GM04503 (cell line): Measurements from ENCODE around the gene PHIP.
"Not testable (repeated sequence)": the region's sequence is repeated elsewhere in the genome, so short reads cannot be mapped to it uniquely, and the experiment has no call there.

Experiments
- DNase-seq: peaks from one replicate; pipeline ENCODE4 v3.0.0-alpha.2; 2012; ENCODE audit warnings: low read depth

PHIP gene

DNA sequence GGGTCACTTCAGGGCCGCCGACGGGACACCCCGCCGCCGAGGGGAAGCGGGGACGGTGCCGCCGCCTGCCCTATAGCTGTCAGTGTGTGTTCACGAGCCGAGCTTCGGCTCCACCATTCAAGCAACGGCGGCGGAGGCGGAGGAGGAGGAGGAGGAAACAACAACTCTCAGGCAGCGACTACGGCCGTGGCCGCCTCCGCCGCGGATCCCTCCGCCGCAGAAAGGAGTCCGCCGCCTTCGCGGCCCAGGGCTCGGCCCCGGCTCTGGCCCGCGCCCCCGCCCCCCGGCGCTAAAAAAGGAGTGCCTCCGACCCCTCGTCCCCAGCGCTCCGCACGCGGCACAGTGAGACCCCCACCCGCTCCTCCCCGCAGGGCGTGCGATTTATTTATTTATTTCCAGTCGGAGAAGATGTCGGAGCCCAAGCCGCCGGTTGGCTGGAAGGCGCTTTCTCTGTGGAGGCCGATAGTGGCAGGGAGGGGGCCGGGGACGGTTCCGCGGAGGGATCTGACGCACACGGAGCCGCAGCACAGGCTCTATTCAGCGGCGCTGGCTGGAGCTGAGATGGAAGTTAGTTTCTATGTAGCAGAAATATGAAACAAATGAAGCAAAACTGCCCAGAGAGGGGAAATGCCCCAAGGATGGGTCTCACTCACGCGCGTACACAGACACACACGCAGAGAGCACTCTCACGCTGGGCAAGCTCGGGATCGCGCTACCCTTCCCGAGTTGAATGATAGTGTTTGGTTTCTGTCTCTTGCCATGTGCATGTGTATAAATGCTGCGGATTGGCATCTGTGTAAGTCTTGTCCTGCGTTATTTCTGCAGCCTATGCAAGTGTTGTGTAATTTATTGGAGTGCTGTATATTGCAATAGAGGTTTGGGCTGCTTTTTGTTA lies at the start of gene PHIP:
Gene PHIP, minus strand, starts transcription at position 180 of the 895 bp plus-strand sequence. CDS start 186 bp downstream, outside the sequence.
- peak; percentile 82 for DNase-seq

GRCh38 chr6:79127660-79128059 lies 49.6 kb upstream of the PHIP start:
- no peak for DNase-seq

- no peak for DNase-seq
Observed at GRCh38 chr6:79119217-79119616, 41.2 kb upstream of the PHIP start.

- DNase-seq = no peak
Observed at GRCh38 chr6:79117752-79118151, 39.7 kb upstream of the PHIP start.

DNA sequence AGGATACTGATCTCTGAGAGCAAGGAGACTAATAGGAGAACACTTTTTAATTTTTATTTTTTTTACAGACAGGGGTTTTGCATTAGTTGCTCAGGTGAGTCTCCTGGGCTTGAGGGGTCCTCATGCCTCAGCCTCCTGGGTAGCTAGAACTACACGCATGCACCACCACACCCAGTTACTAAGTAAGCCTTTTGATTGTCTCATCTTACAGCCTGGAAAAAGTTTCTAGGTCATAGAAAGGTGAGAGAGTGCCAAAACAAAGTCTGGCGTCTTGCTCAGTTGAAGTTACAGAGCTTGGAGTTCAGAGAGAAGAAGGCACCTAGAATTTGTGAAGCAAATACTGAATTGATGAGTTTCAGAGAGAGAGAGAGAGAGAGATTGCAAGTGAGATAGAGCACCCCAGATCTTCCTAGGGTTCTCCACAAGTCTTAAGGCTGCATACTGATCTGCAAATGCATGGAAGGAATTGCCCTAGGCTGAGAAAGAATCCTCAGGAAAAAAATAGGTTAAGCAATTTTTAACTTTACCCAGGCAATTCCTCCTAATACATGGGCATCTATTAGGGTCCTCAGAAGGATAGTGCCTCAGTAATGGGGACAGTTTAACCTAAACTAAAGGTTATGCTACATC lies 37.6 kb upstream of the PHIP start:
- no peak for DNase-seq

DNA sequence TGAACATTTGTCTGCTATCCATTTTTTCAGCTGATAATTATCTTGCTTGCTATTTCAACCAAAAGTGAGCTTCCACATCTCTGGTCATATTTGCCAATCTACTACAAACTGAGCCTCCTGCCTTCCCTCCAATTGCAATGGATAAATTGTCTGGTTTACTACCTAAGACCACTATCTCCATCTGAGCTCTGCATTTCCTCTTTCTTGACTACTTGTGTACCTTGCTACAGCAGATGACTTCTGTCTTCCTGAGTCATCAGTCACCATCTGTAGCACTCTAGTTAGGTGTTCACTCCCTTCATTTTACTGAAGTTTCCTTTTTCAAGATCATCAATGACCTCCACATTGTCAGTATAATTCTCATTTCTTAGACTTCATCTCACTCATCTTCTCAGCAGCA lies 33.5 kb upstream of the PHIP start:
- no peak for DNase-seq

GRCh38 chr6:79101164-79101563 lies 23.1 kb upstream of the PHIP start:
- no peak for DNase-seq

GRCh38 chr6:79100304-79100703 lies 22.2 kb upstream of the PHIP start:
- DNase-seq = no peak

- DNase-seq = no peak
Observed at GRCh38 chr6:79094938-79095337, 16.9 kb upstream of the PHIP start.

DNA sequence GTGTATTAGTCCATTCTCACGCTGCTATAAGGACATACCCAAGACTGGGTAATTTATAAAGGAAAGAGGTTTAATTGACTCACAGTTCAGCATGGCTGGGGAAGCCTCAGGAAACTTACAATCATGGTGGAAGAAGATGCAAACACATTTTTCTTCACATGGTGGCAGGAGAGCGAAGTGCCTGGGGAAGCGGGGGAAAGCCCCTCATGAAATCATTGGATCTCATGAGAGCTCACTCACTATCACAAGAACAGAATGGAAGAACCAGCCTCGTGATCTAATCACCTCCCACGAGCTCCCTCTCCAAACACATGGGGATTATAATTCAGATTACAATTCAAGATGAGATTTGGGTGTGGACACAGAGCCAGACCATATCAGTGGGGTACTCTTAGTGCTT lies 13.7 kb upstream of the PHIP start:
- not testable (repeated sequence) for DNase-seq

DNA sequence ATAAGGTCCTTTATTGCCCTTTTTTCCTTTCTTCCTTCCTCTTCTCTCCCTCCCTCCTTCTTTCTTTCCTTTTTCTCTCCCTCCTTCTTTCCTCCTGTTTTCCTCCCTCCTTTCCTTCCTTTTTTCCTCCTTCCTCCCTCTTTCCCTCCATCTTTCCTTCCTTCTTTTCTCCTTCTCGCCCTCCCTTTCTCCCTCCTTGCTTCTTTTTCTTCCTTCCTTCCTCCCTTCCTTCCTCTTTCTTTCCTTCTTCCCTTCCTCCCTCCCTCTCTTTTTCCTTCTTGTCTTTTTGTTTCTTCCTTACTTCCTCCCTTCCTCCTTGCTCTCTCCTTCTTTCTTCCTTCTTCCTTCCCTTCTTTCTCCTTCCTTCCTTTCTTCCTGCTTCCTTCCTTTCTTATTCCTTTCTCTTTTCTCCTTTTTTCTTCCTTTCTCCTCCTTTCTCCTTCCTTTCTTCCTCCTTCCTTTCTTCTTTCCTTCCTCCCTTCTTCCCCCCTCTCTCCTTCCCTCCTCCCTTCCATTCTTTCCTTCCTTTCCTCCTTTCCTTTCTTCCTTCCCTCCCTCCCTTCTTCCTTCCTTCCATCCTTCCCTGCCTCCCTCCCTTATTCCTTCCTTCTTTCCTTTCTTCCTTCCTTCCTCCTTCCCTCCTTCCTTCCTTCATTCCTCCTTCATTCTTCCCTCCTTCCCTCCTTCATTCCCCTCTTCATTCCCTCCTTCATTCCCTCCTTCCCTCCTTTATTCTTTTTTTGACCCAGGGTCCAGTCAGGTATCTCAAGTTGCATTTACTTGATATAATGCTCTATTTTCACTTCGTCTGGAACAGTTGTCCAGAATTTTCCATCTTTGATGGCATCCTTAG lies 11.7 kb upstream of the PHIP start:
- DNase-seq = no peak

- DNase-seq = no peak
Observed at GRCh38 chr6:79084693-79085092, 6.6 kb upstream of the PHIP start.

- no peak for DNase-seq
Observed at GRCh38 chr6:79082304-79082703, 4.2 kb upstream of the PHIP start.

DNA sequence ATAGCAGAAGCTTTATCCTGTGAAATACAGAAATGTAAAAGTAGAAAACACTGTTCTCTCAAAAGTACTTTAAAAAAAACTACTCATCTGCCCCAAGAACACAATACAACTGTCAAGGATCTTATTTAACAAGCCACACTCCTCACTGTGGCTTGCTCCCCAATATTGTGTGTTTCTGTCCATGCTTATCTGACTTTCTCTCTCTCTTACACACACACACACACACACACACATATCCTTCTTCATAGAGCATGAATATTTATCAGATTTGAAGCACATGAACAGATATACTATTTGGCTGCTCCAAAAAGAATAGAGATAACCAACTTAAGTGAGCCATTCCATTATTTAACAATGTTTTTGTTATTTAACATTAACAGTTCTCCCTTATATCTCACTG lies 3.6 kb upstream of the PHIP start:
- DNase-seq = no peak

DNA sequence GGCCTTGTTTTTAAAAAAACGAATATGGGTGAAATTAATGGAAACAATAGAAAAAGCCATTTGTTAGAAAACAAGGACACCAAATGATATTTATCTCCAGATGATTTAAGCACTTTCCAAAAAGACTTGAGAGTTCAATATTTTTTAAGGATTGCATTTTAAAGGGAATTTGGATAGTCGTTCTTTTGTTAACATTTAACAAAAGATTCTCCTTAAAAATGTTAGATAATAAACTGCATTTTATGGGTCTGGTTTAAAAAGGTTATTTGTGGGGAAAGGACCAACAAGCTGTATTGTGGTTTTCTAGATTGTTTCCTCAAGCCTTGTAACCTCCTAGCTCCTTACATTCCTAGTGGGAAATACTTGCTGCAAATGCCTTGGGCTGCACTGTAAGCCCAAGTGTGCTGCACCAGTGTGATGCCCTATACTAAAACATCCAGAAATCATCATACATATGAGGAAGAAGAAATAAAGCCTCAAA lies 1.5 kb upstream of the PHIP start:
- no peak for DNase-seq

GRCh38 chr6:79077715-79078074 lies 359 bp downstream of the PHIP start:
- no peak for DNase-seq

GRCh38 chr6:79076782-79077641 lies 1.0 kb downstream of the PHIP start:
- peak; percentile 56 for DNase-seq

DNA sequence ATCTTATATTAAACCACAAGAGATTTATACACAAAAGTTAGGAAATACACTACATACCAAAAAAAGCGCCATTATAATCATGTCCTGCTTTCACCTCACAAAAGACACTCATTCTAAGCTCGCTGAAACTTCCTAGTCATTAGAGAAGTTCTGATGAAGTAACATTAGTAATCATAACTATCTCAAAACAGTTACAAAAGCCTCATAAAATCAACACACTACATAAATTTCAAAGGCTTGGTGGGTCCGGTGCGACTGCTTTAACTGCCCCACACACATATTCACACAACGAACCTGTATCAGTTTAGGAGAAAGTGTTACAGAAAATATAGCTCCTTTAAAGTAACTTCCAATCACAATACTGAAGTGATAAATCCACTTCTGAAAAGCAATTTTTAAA lies 1.9 kb downstream of the PHIP start:
- DNase-seq = no peak

DNA sequence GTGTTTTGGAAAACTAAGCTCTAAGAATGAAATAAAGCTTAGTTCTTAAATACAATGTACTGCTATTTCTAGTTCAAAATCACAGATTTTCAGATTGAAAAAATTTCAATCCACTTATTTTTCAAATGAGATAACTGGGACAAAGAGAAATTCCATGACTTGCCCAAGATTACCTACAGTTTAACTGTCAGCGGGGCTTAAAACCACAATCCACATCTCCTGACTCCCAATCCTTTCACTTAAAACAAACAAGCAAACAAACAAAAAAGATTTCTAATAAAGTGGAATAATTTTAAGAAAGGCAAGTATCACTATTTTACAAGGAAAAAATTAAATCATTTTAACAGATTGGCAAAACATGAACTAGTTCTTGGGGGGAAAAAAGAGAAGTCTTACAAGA lies 4.2 kb downstream of the PHIP start:
- DNase-seq = no peak

DNA sequence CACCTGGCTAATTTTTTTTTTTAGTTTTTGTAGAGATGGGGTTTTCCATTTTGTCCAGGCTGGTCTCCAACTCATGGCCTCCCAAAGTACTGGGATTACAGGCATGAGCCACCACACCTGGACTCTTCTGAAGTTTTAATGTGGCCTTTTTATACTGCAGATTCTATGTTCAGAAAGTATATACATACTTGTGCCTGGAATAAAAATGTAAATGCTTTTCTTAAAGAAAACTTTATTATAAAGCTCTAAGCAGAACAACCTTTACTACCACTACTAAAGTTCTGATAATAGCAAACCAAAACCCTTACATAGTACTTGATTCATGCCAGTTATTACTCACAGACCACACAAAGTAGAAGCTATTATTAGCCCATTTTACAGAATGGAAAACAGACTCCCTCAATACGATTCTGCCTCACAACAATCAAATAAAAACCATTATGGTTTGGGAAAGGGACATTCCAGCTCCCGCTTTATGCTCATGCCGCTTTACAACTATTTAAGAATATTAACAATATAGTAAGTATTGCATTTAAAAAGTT lies 5.3 kb downstream of the PHIP start:
- DNase-seq = no peak

DNA sequence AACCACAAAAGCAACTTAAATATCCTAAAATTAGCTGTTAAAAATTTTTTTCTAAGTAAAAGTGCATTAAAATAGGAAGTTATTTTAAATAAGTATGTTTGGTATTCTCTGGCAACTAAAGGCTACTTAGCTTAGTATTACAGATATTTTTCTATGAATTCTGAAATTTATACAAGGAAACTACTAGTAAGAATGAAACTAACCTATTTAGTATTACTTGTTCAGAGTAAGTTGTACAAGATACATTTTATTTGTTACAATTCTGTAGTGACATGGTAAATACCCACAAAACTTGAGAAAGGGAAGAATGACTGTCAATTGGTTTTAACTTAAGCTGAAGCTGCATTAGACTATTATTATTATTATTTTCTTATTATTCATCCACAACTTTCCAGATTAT lies 6.5 kb downstream of the PHIP start:
- DNase-seq = no peak
